C4-2B (cell line): ENCODE results near the gene PKM.

Experiments
- H3K27ac ChIP-seq: fragments of 450-650 bp; 2 replicates; pipeline ENCODE4 v1.5.1; 2017
- ZFX ChIP-seq: fragments of 450-650 bp; IDR thresholded peaks from 2 replicates; pipeline ENCODE4 v1.6.1; 2017
- TF ChIP-seq, protein P1 (sequence below): fragments of 450-650 bp; conservative IDR thresholded peaks from 2 replicates; pipeline ENCODE4 v1.5.1; 2017; ENCODE audit warnings: mild to moderate bottlenecking

PKM gene

GRCh38 chr15:72271895-72272212, 40.9 kb upstream of the PKM start:
- no peak overlapping the region for H3K27ac ChIP-seq
- no peak for TF ChIP-seq ZFX

- no peak overlapping the region for H3K27ac ChIP-seq
- TF ChIP-seq, protein P1, sequence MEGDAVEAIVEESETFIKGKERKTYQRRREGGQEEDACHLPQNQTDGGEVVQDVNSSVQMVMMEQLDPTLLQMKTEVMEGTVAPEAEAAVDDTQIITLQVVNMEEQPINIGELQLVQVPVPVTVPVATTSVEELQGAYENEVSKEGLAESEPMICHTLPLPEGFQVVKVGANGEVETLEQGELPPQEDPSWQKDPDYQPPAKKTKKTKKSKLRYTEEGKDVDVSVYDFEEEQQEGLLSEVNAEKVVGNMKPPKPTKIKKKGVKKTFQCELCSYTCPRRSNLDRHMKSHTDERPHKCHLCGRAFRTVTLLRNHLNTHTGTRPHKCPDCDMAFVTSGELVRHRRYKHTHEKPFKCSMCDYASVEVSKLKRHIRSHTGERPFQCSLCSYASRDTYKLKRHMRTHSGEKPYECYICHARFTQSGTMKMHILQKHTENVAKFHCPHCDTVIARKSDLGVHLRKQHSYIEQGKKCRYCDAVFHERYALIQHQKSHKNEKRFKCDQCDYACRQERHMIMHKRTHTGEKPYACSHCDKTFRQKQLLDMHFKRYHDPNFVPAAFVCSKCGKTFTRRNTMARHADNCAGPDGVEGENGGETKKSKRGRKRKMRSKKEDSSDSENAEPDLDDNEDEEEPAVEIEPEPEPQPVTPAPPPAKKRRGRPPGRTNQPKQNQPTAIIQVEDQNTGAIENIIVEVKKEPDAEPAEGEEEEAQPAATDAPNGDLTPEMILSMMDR = no peak
- TF ChIP-seq ZFX = no peak
These were observed 40.2 kb upstream of the PKM start for GRCh38 chr15:72271221-72271620.

DNA sequence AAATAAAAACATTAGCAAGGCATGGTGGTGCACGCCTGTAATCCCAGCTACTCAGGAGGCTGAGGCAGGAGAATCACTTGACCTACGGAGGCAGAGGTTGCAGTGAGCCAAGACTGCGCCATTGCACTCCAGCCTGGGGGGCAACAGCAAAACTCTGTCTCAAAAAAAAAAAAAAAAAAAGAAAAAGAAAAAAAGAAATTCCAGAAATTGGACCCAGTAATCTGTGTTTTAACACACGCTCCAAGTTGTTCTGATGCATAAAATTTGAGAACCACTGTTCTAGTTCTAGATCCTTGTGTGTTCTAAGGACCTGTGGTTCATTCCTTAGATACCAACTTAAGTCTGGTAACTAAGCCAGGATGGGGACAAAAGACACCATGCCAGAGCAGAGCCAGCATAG, 38.7 kb upstream of the PKM start:
- H3K27ac ChIP-seq = no peak overlapping the region
- TF ChIP-seq, protein P1 = no peak

DNA sequence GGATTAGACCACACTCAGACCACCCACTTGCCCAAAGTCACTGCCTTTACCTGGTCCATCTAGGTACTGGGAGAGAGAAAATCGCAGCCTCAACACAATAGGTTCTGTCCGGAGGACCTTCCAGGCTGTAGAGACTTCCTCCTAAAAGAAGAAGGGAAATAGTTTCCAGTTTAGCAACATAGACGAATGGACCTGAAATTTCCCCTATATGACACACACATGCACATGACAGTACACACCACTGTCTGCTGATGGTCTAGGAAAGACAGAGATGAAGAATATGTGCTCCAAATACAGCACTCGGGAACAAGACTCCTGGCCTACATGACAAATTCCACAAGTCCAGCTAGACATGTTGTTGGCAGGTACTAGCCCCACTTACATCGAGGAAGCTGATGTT, 34.0 kb upstream of the PKM start:
- H3K27ac ChIP-seq = no peak overlapping the region
- no peak for TF ChIP-seq ZFX
- TF ChIP-seq, protein P1 = no peak

GRCh38 chr15:72252663-72253299, 21.8 kb upstream of the PKM start:
- no peak for TF ChIP-seq ZFX
- TF ChIP-seq, protein P1 = no peak
- H3K27ac ChIP-seq = no peak overlapping the region

DNA sequence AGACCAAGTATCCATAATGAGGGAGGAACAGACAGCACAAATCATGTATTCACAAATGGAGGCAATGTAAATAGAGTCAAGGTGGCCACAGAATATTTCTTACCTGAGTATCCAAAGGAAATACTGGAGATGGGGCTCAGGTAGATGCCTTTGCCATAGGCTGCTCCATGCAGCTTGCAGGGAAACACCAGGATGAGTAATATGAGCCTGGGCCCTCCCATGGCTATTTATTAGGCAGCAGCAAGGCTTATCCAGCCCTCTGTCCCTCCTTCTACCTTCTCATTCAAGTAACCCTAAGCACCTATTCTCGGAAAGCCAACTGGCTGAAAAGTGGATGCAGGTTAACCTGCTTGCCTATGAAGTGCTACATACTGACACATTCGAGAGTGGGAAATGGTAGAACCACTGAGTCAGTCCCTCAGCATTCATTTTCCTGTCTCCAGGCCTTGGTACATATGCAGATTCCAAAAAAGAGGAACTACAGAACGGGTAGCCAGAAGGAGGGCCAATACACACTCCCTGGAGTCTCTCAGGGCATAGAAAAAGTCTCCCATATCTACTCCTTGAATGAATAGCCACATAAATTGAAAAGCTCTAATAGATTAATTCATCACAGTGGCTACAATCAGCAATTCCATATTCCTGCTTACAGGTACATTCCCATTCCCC, 18.3 kb upstream of the PKM start:
- no peak overlapping the region for H3K27ac ChIP-seq
- no peak for TF ChIP-seq ZFX
- TF ChIP-seq, protein P1 = no peak

DNA sequence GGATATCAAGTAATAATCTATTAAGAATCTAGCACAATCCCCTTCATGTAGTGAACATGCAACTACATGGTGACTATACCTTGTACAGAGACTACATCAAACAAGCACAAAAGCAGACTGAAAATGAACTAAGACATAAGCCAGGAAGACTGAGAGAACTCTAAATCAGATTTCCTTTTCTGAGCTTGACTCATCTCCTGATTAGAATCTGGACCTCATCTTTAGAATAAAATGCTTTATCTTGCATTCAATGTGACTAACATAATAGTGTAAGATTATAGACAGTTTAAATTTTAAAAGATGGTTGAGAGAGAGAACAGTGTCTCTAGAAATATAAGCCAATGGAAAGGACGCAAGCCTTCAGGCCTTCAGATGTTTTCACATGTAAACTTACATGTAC, 17.5 kb upstream of the PKM start:
- H3K27ac ChIP-seq = no peak overlapping the region
- TF ChIP-seq, protein P1 = no peak
- TF ChIP-seq ZFX = no peak

GRCh38 chr15:72242775-72243370, 11.9 kb upstream of the PKM start:
- TF ChIP-seq, protein P1 = no peak
- TF ChIP-seq ZFX = no peak
- H3K27ac ChIP-seq = no peak overlapping the region
